SW480 (cell line): ENCODE data around the gene CAPN11.
"Not testable (repeated sequence)": the region's sequence is repeated elsewhere in the genome, so short reads cannot be mapped to it uniquely, and the experiment has no call there.

Experiments used
- DNase-seq: peaks from one replicate; pipeline ENCODE4 v3.0.0-alpha.2; 2016; ENCODE audit warnings: low spot score

CAPN11 gene

DNA sequence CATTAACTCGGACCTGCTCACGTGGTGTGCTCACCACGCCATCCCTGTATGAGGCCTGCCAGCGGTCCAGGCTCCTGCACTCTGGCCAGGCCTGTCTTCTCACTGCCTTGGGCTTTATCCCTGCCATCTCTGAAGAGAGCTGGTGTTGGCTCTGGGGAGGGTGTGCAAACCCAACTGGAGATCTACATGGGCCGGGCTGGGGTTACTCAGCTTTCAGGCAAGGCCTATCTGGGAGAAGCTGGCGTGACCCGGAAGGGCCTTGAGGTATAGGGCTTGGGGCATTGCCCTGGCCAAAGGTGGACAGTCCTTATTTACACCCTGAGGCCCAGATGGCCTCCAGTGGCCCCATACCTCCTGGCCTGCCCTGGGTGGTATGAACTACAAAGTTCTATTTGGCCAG lies 69.8 kb downstream of the CAPN11 start:
- no peak for DNase-seq

GRCh38 chr6:44228836-44229235 lies 70.2 kb downstream of the CAPN11 start:
- no peak for DNase-seq

GRCh38 chr6:44229376-44230033 lies 70.9 kb downstream of the CAPN11 start:
- no peak for DNase-seq

DNA sequence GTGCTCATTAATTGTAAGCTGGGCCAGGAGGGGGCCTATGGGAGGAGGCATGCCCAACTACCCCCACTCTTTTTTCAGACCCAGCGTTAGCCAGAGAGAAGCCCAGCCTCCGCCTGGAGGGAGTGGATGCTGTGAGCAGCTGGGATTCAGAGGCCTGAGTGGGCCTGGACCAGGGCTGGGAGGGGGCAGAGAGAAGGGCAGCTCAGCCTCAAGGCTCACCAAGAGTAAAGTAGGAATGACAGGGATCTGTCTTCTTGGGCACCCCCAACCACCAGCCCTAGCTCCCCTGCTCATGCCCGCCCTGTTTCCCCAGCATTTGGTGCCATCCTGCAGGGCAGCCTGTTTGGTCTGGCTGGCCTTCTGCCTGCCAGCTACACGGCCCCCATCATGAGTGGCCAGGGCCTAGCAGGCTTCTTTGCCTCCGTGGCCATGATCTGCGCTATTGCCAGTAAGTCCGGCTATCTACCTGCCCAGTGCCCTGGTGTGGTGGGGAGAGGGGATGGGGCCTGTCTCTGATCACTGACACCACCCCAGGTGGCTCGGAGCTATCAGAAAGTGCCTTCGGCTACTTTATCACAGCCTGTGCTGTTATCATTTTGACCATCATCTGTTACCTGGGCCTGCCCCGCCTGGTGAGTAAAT lies 71.5 kb downstream of the CAPN11 start:
- no peak for DNase-seq

DNA sequence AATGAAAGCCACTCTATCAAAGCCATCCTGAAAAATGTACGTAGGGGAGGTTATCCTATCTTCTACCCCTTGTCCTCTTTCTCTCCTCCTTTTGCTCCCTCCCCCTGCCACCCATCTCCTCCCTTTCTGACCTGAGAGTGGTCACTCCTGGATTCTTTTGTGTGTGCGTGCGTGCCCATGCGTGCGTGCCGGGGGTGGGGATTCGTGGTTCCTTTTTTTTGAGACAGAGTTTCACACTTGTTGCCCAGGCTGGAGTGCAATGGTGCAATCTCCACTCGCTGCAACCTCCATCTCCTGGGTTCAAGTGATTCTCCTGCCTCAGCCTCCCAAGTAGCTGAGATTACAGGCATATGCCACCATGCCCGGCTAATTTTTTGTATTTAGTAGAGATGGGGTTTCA lies 72.8 kb downstream of the CAPN11 start:
- not testable (repeated sequence) for DNase-seq

DNA sequence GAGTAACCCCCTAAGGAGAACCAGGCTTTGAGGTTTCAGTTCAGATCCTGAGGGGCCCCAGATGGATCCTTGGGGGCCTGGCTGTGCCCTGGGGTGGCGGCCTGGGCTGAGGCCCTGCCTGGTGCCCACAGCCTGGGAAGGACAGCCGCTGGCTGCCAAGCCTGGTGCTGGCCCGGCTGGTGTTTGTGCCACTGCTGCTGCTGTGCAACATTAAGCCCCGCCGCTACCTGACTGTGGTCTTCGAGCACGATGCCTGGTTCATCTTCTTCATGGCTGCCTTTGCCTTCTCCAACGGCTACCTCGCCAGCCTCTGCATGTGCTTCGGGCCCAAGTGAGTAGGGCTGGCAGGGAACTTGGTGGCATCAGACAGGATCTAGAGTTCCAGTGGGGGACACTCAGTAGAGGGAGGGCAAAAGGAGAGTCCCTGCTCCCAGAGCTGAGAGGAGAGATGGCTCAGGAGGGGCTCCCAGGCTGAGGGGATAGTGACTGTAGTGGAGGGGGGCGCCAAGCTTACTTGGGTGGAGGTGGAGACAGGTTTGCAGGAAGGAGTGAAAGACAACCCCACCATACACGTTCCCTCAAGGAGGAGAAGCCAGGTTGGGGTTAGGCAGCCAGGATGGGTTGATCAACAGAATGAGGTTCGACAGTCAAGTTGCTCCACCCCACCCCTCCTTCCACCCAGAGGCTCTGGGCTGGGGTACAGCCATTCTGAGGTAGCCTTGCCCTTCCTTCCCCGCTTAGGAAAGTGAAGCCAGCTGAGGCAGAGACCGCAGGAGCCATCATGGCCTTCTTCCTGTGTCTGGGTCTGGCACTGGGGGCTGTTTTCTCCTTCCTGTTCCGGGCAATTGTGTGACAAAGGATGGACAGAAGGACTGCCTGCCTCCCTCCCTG lies 74.3 kb downstream of the CAPN11 start:
- DNase-seq = no peak

- no peak for DNase-seq
These were observed 75.0 kb downstream of the CAPN11 start for GRCh38 chr6:44233567-44234100.
